A673 (cell line): ENCODE data around the gene HMGXB3.

Source experiments
- CTCF ChIP-seq: fragments of 300-800, 200-600 bp; sonication (generic); conservative IDR thresholded peaks from 2 replicates; pipeline ENCODE4 v1.5.1; 2017; ENCODE audit warnings: low read depth, mild to moderate bottlenecking, antibody characterized with exemption, low read length, moderate library complexity, mixed read lengths
- EZH2 ChIP-seq: fragments of 200-600 bp; sonication (generic); IDR thresholded peaks from 2 replicates; pipeline ENCODE4 v1.6.1; 2017; ENCODE audit warnings: borderline replicate concordance, low read depth, mild to moderate bottlenecking, mixed read lengths, antibody characterized with exemption, low read length; ENCODE audit not compliant: poor library complexity, severe bottlenecking

DNA sequence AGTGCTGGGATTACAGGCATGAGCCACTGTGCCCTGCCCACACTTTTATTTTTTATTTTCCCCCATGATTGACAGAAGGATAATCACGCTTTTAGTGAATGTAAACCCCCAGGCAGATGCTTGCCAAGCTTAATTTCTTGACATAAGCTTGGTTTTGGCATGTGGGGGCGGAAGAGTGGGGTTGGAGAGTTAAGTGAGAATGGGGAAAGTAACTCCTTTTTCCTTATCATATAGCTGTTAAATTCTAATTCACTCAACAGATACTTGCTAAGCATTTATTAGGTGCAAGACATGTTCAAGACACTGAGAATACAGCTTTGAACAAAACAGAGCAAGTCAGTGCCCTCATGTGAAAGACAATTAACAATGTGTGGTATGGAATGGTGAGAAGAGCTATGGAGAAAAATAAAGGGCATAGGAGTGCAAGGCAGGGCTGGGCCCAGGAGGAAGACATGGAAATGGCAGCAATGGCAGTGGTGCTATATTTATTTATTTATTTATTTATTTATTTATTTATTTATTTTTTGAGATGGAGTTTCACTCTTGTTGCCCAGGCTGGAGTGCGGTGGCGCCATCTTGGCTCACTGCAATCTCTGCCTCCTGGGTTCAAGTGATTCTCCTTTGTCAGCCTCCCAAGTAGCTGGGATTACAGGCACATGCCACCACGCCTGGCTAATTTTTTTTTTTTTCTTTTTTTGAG is 37.8 kb upstream of the HMGXB3 start:
- no peak for TF ChIP-seq CTCF
- TF ChIP-seq EZH2 = no peak
